ENCODE results near the gene NKAIN2. TPM values are rescaled to one million over a fixed set of nuclear protein-coding genes. Genes with fewer than 3 reads are reported as not detected.

NKAIN2 gene
- total and polyA plus RNA-seq, 9 of the 15 experiments (the other 6 are each of a cell fraction or from before 2014, with no cell fraction given), result not detected

- H3K4me1 ChIP-seq (replicated peaks in 1 of 2; ENCODE audit: control insufficient read depth in 2 of 2, insufficient read depth in 2 of 2, low read length in 2 of 2), result no peaks in the 10 kb centered on the region
- H4K20me1 ChIP-seq (replicated peaks; ENCODE audit: control insufficient read depth, insufficient read depth, low read length), result no peaks in the 10 kb centered on the region
- WGBS (ENCODE audit: insufficient coverage, low coverage, missing lambda C conversion rate), result 0% methylated on average over 5 of the region's 5 CpGs
- no peaks in the 10 kb centered on the region for H3K27me3 ChIP-seq (ENCODE audit: control insufficient read depth in 2 of 2, insufficient read depth in 2 of 2, low read length in 2 of 2)
- no TSS peak for BruUV-seq (replicated peaks)
- in situ Hi-C loops (cut with MboI), result no loop called here
- H3K27ac ChIP-seq (ENCODE audit: extremely low read depth, low read depth, low read length), result no peak overlapping the region
- ChIA-PET POLR2A (no interaction called here), CTCF (ENCODE audit: low intra/inter-chr PET ratio) (no interaction called here)
- FAIRE-seq, result no peak
- no peak for DNase-seq (ENCODE audit: extremely low read depth in 1 of 4, low spot score in 3 of 4)
- no peak for ATAC-seq
- H2AFZ ChIP-seq (ENCODE audit: low read depth, low read length), result no peak overlapping the region
- no peaks in the 10 kb centered on the region for H3K9me1 ChIP-seq (ENCODE audit: control insufficient read depth, insufficient read depth, low read length)
- no peaks in the 10 kb centered on the region for H3K79me2 ChIP-seq (ENCODE audit: control insufficient read depth, insufficient read depth, low read length)
- no peak overlapping the region for H3K4me2 ChIP-seq (ENCODE audit: insufficient read depth, low read length)
- no peaks in the 10 kb centered on the region for H3K36me3 ChIP-seq (ENCODE audit: control insufficient read depth, insufficient read depth, low read length)
- no peaks in the 10 kb centered on the region for H3K9me3 ChIP-seq (replicated peaks; ENCODE audit: control insufficient read depth, insufficient read depth, low read depth, low read length)
- H3K4me3 ChIP-seq, result no peak overlapping the region
- no peak overlapping the region for H3K9ac ChIP-seq (ENCODE audit: insufficient read depth in 1 of 2, low read depth in 2 of 2, low read length in 2 of 2)
- intact Hi-C loops (cut with micrococcal nuclease), result loop anchor here (5.0 to 10.0 kb wide), 2 partner anchors 413 to 1050 kb away; no protein-coding TSS in a partner anchor
- TF ChIP-seq DPF2 (IDR thresholded peaks at IDR 0.05) (no peak), SMARCB1 (IDR thresholded peaks at IDR 0.05; ENCODE audit: insufficient read length, low read depth) (no peak), BRF1 (IDR thresholded peaks at IDR 0.05; ENCODE audit: borderline replicate concordance, extremely low read depth, insufficient read length) (no peak), SREBF2 (CRISPR knock-in tag; IDR thresholded peaks at IDR 0.05) (no peak), ARID1B (IDR thresholded peaks at IDR 0.05) (no peak), ZBTB33 (CRISPR knock-in tag; IDR thresholded peaks at IDR 0.05) (no peak), THRAP3 (IDR thresholded peaks at IDR 0.05; ENCODE audit: borderline replicate concordance) (no peak), ZBTB40 (IDR thresholded peaks at IDR 0.05) (no peak), ZBTB40 (CRISPR knock-in tag; IDR thresholded peaks at IDR 0.05) (no peak), ZNF436 (CRISPR knock-in tag; IDR thresholded peaks at IDR 0.05) (no peak), POLR3G (IDR thresholded peaks at IDR 0.05; ENCODE audit: extremely low read depth, insufficient read length, insufficient replicate concordance) (no peak), CCNT2 (IDR thresholded peaks at IDR 0.05; ENCODE audit: borderline replicate concordance, extremely low read depth, insufficient read length, low read depth, low read length) (no peak)
These were observed 1.3 kb downstream of the NKAIN2 start for GRCh38 chr6:123804787-123805540.
